H7 (cell line): ENCODE data around the gene FCSK. TPM values are rescaled to one million over a fixed set of nuclear protein-coding genes. Genes with fewer than 3 reads are reported as not detected.

Source experiments
- DNase-seq: peaks from one replicate; pipeline ENCODE4 v3.0.0; 2012
- H3K27me3 ChIP-seq: 2 replicates; pipeline ENCODE4 v1.6.0; 2011; ENCODE audit warnings: mild to moderate bottlenecking, low read length; ENCODE audit not compliant: control insufficient read depth, insufficient read depth
- H3K36me3 ChIP-seq: replicated peaks from 2 replicates; pipeline ENCODE4 v1.5.1; 2011; ENCODE audit warnings: low read length; ENCODE audit not compliant: control insufficient read depth, insufficient read depth
- H3K4me3 ChIP-seq: 2 replicates; pipeline ENCODE4 v1.5.1; 2011; ENCODE audit warnings: low read depth, mild to moderate bottlenecking, control low read depth, low read length, moderate library complexity; ENCODE audit not compliant: insufficient read depth
- total RNA-seq: library from RNA; depleted of rRNA; stranded (reverse); fragments of >200 nt; shearing (Covaris generic); gene quantifications from 2 replicates; pipeline ENCODE4 v1.2.3, GENCODE V29; 2014

The FCSK gene
- total RNA-seq, 1 experiment from 2014 or later = 11.2 TPM

GRCh38 chr16:70474320-70475053 is 20.1 kb downstream of the FCSK start:
- DNase-seq = peak; percentile 62
- H3K36me3 ChIP-seq = no peaks in the 10 kb centered on the region
- no peak overlapping the region for H3K4me3 ChIP-seq

GRCh38 chr16:70475054-70475871 is 20.9 kb downstream of the FCSK start:
- Histone ChIP-seq H3K4me3 (no peak overlapping the region), H3K27me3 (no peaks in the 10 kb centered on the region), H3K36me3 (peaks cover 5% of the 10 kb centered on the region)
- DNase-seq = peak; percentile 71

More at GRCh38 chr16:70474320-70475053, 20.1 kb downstream of the FCSK start:
- no peaks in the 10 kb centered on the region for H3K27me3 ChIP-seq

GRCh38 chr16:70476272-70477020 is 22.1 kb downstream of the FCSK start:
- peaks cover 9% of the 10 kb centered on the region for H3K36me3 ChIP-seq
- no peak overlapping the region for H3K4me3 ChIP-seq
- DNase-seq = peak; percentile 51
- H3K27me3 ChIP-seq = no peaks in the 10 kb centered on the region

GRCh38 chr16:70478169-70478568 is 23.8 kb downstream of the FCSK start:
- peak; percentile 42 for DNase-seq
- Histone ChIP-seq H3K27me3 (no peaks in the 10 kb centered on the region), H3K36me3 (peaks cover 12% of the 10 kb centered on the region), H3K4me3 (no peak overlapping the region)

- H3K27me3 ChIP-seq = no peaks in the 10 kb centered on the region
- H3K36me3 ChIP-seq = peaks cover 16% of the 10 kb centered on the region
- no peak overlapping the region for H3K4me3 ChIP-seq
- DNase-seq = peak; percentile 72
These were observed 24.5 kb downstream of the FCSK start for GRCh38 chr16:70478912-70479341.

GRCh38 chr16:70480127-70481105 is 26.0 kb downstream of the FCSK start:
- peak; percentile 23 for DNase-seq
- H3K4me3 ChIP-seq = no peak overlapping the region

GRCh38 chr16:70481929-70482536 is 27.6 kb downstream of the FCSK start:
- Histone ChIP-seq H3K36me3 (peaks cover 18% of the 10 kb centered on the region), H3K27me3 (no peaks in the 10 kb centered on the region), H3K4me3 (no peak overlapping the region)
- DNase-seq = no peak

More at GRCh38 chr16:70480127-70481105, 26.0 kb downstream of the FCSK start:
- H3K27me3 ChIP-seq = no peaks in the 10 kb centered on the region
- peaks cover 16% of the 10 kb centered on the region for H3K36me3 ChIP-seq

GRCh38 chr16:70482624-70483023 is 28.2 kb downstream of the FCSK start:
- peak; percentile 38 for DNase-seq
- Histone ChIP-seq H3K4me3 (no peak overlapping the region), H3K27me3 (no peaks in the 10 kb centered on the region), H3K36me3 (peaks cover 18% of the 10 kb centered on the region)

- DNase-seq = no peak
- H3K36me3 ChIP-seq = peaks cover 18% of the 10 kb centered on the region
These were observed 29.0 kb downstream of the FCSK start for GRCh38 chr16:70483426-70483825.

GRCh38 chr16:70484867-70485266 is 30.5 kb downstream of the FCSK start:
- DNase-seq = no peak
- H3K27me3 ChIP-seq = no peaks in the 10 kb centered on the region
- peaks cover 15% of the 10 kb centered on the region for H3K36me3 ChIP-seq
- no peak overlapping the region for H3K4me3 ChIP-seq

More at GRCh38 chr16:70483426-70483825, 29.0 kb downstream of the FCSK start:
- Histone ChIP-seq H3K4me3 (no peak overlapping the region), H3K27me3 (no peaks in the 10 kb centered on the region)

- Histone ChIP-seq H3K4me3 (no peak overlapping the region), H3K36me3 (peaks cover 10% of the 10 kb centered on the region), H3K27me3 (no peaks in the 10 kb centered on the region)
- DNase-seq = no peak
These were observed 35.9 kb downstream of the FCSK start for GRCh38 chr16:70490261-70490660.

GRCh38 chr16:70493802-70494201 is 39.4 kb downstream of the FCSK start:
- Histone ChIP-seq H3K27me3 (no peaks in the 10 kb centered on the region), H3K36me3 (peaks cover 25% of the 10 kb centered on the region), H3K4me3 (no peak overlapping the region)
- no peak for DNase-seq

- H3K27me3 ChIP-seq = no peaks in the 10 kb centered on the region
- no peak overlapping the region for H3K4me3 ChIP-seq
- no peak for DNase-seq
- H3K36me3 ChIP-seq = peaks cover 25% of the 10 kb centered on the region
These were observed 39.9 kb downstream of the FCSK start for GRCh38 chr16:70494202-70494770.
